ENCODE results near the gene RNF207.

RNF207 gene

DNA sequence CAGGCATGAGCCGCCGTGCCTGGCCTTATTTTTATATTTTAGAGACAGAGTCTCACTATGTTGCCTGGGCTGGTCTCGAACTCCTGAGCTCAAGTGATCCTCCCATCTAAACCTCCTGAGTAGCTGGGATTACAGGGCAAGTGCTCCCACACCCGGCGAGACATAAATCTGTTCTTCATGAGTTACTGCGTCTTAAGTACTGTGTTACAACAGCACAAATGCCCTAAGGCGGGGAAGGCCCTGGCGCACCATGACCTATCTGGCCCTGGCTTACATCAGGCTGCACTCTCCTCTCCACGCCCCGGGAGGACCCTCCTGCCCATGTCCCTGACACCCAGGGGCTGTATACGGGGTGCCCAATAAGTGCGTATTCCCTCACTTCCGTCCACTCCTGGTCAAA lies 50.7 kb downstream of the RNF207 start:
- Histone ChIP-seq H3K79me2 (ENCODE audit: insufficient read depth, low read length) (no peaks in the 10 kb centered on the region), H4K20me1 (ENCODE audit: low read depth, low read length) (no peaks in the 10 kb centered on the region), H3K9ac (ENCODE audit: low read length) (no peak overlapping the region), H3K9me2 (replicated peaks; ENCODE audit: insufficient read depth, low read length) (no peaks in the 10 kb centered on the region), H3K36me3 (ENCODE audit: low read length) (no peaks in the 10 kb centered on the region), H3K27ac (ENCODE audit: low read depth, low read length) (no peak overlapping the region), H3K4me2 (ENCODE audit: low read depth, low read length, poor library complexity, severe bottlenecking) (no peak overlapping the region), H3K4me3 (ENCODE audit: insufficient read depth, low read length, poor library complexity, severe bottlenecking) (no peak overlapping the region), H3K9me3 (ENCODE audit: insufficient read depth, low read length) (no peaks in the 10 kb centered on the region), H3F3A (ENCODE audit: insufficient read depth) (no peaks in the 10 kb centered on the region), H3K27me3 (ENCODE audit: low read length) (no peaks in the 10 kb centered on the region), H2AFZ (ENCODE audit: low read depth, low read length, severe bottlenecking) (no peak overlapping the region)
- TF ChIP-seq EZH2phosphoT487 (conservative IDR thresholded peaks at IDR 0.05; ENCODE audit: low read length), result no peak
- TF ChIP-seq, protein P1, sequence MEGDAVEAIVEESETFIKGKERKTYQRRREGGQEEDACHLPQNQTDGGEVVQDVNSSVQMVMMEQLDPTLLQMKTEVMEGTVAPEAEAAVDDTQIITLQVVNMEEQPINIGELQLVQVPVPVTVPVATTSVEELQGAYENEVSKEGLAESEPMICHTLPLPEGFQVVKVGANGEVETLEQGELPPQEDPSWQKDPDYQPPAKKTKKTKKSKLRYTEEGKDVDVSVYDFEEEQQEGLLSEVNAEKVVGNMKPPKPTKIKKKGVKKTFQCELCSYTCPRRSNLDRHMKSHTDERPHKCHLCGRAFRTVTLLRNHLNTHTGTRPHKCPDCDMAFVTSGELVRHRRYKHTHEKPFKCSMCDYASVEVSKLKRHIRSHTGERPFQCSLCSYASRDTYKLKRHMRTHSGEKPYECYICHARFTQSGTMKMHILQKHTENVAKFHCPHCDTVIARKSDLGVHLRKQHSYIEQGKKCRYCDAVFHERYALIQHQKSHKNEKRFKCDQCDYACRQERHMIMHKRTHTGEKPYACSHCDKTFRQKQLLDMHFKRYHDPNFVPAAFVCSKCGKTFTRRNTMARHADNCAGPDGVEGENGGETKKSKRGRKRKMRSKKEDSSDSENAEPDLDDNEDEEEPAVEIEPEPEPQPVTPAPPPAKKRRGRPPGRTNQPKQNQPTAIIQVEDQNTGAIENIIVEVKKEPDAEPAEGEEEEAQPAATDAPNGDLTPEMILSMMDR (IDR thresholded peaks at IDR 0.05; ENCODE audit: insufficient read depth, low read length, poor library complexity, severe bottlenecking), result no peak

DNA sequence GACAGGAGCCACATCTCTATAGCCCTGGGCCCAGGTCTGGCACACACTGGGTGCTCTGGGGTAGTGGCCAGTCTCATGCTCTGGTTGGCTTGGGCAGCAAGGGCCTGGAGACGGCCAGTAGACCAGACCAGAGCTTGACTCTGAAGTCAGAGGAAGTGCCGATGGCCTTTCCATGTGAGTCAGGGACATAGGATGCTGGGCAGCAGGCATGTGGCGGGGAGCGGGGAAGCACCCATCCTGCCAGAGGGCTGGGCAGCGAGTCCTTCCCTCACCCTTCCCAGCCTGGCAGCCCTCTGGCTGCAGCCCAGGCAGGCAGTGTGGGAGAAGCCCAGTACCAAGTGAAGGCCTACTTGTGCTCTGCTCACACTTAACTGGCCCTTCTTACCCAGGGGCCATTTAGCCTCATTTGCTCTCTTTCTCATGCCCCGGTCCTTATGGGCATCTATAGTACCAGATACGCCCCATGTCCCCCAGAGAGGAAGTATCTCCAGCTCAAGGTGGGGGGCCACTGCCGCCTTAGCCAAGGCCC lies 51.7 kb downstream of the RNF207 start:
- Histone ChIP-seq H3K9me2 (replicated peaks; ENCODE audit: insufficient read depth, low read length) (no peaks in the 10 kb centered on the region), H3K9ac (ENCODE audit: low read length) (no peak overlapping the region), H3K4me3 (ENCODE audit: insufficient read depth, low read length, poor library complexity, severe bottlenecking) (no peak overlapping the region), H3K4me2 (ENCODE audit: low read depth, low read length, poor library complexity, severe bottlenecking) (no peak overlapping the region), H3F3A (ENCODE audit: insufficient read depth) (no peaks in the 10 kb centered on the region), H3K27me3 (ENCODE audit: low read length) (no peaks in the 10 kb centered on the region), H3K9me3 (ENCODE audit: insufficient read depth, low read length) (no peaks in the 10 kb centered on the region), H2AFZ (ENCODE audit: low read depth, low read length, severe bottlenecking) (no peak overlapping the region), H3K27ac (ENCODE audit: low read depth, low read length) (no peak overlapping the region), H3K79me2 (ENCODE audit: insufficient read depth, low read length) (no peaks in the 10 kb centered on the region), H4K20me1 (ENCODE audit: low read depth, low read length) (no peaks in the 10 kb centered on the region), H3K36me3 (ENCODE audit: low read length) (no peaks in the 10 kb centered on the region)
- TF ChIP-seq, protein P1 (IDR thresholded peaks at IDR 0.05; ENCODE audit: insufficient read depth, low read length, poor library complexity, severe bottlenecking), result no peak
- no peak for TF ChIP-seq EZH2phosphoT487 (conservative IDR thresholded peaks at IDR 0.05; ENCODE audit: low read length)

DNA sequence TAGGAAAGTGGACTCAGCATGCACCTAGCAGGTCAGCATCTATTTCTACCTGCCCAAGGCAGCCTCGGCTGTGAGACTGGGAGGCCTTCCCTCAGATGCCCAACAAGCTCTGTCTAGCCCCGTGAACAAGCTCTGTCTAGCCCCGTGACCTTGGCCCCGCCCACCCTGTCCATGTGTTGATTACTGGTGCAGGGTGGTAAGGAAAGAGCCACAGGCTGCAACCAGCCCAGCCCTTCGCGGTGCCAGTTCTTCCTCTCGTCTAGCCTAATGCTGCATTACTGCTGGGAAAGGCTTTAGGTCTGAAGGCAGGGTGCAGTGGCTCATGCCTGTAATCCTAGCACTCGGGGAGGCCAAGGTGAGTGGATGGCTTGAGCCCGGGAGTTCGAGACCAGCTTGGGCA lies 52.8 kb downstream of the RNF207 start:
- Histone ChIP-seq H3F3A (ENCODE audit: insufficient read depth) (no peaks in the 10 kb centered on the region), H3K9me3 (ENCODE audit: insufficient read depth, low read length) (no peaks in the 10 kb centered on the region), H3K9me2 (replicated peaks; ENCODE audit: insufficient read depth, low read length) (no peaks in the 10 kb centered on the region), H3K4me2 (ENCODE audit: low read depth, low read length, poor library complexity, severe bottlenecking) (no peak overlapping the region), H3K36me3 (ENCODE audit: low read length) (no peaks in the 10 kb centered on the region), H3K4me3 (ENCODE audit: insufficient read depth, low read length, poor library complexity, severe bottlenecking) (no peak overlapping the region), H3K27me3 (ENCODE audit: low read length) (no peaks in the 10 kb centered on the region), H3K27ac (ENCODE audit: low read depth, low read length) (no peak overlapping the region), H2AFZ (ENCODE audit: low read depth, low read length, severe bottlenecking) (no peak overlapping the region), H4K20me1 (ENCODE audit: low read depth, low read length) (no peaks in the 10 kb centered on the region), H3K9ac (ENCODE audit: low read length) (no peak overlapping the region), H3K79me2 (ENCODE audit: insufficient read depth, low read length) (no peaks in the 10 kb centered on the region)
- no peak for TF ChIP-seq EZH2phosphoT487 (conservative IDR thresholded peaks at IDR 0.05; ENCODE audit: low read length)
- TF ChIP-seq, protein P1 (IDR thresholded peaks at IDR 0.05; ENCODE audit: insufficient read depth, low read length, poor library complexity, severe bottlenecking), result no peak

All from SU-DHL-6 (cell line).